HL-60/S4 (cell line): Measurements from ENCODE around the gene ZFP62.

Experiments used
- in situ Hi-C: fragments of 300-500 bp; cut with MboI; formaldehyde crosslinking; loops from 2 replicates; pipeline ENCODE4 v1.14.3; 2022; ENCODE audit warnings: low sequenced_read_pairs

The ZFP62 gene

GRCh38 chr5:180811623-180812124 is 49.4 kb downstream of the ZFP62 start:
- in situ Hi-C loops: no loop called here

- in situ Hi-C loops: no loop called here
These were observed 50.0 kb downstream of the ZFP62 start for GRCh38 chr5:180810959-180811622.

GRCh38 chr5:180810210-180810958 is 50.7 kb downstream of the ZFP62 start:
- in situ Hi-C loops: no loop called here

GRCh38 chr5:180809403-180810209 is 51.5 kb downstream of the ZFP62 start:
- in situ Hi-C loops: no loop called here

GRCh38 chr5:180808461-180809000 is 52.5 kb downstream of the ZFP62 start:
- in situ Hi-C loops: no loop called here

- in situ Hi-C loops: no loop called here
These were observed 53.2 kb downstream of the ZFP62 start for GRCh38 chr5:180807654-180808414.

GRCh38 chr5:180807046-180807445 is 54.0 kb downstream of the ZFP62 start:
- in situ Hi-C loops: no loop called here

GRCh38 chr5:180806351-180807011 is 54.6 kb downstream of the ZFP62 start:
- in situ Hi-C loops: no loop called here

- in situ Hi-C loops: no loop called here
These were observed 56.9 kb downstream of the ZFP62 start for GRCh38 chr5:180804129-180804618.

GRCh38 chr5:180803181-180804128 is 57.6 kb downstream of the ZFP62 start:
- in situ Hi-C loops: no loop called here

GRCh38 chr5:180802325-180803180 is 58.5 kb downstream of the ZFP62 start, which contains the start of gene MGAT1:
Gene MGAT1 (minus strand): TSS chr5:180802806. CDS start chr5:180792971, 9,835 bp downstream.
- in situ Hi-C loops: no loop called here

- in situ Hi-C loops: no loop called here
These were observed 59.3 kb downstream of the ZFP62 start for GRCh38 chr5:180801596-180802324.

- in situ Hi-C loops: no loop called here
These were observed 60.9 kb downstream of the ZFP62 start for GRCh38 chr5:180799902-180800801.

- in situ Hi-C loops: no loop called here
These were observed 61.9 kb downstream of the ZFP62 start for GRCh38 chr5:180799194-180799593.

- in situ Hi-C loops: no loop called here
These were observed 62.9 kb downstream of the ZFP62 start for GRCh38 chr5:180798193-180798592.
